HG03342 (cell line): ENCODE results near the gene TMEM25.
"Not testable (repeated sequence)": the region's sequence is repeated elsewhere in the genome, so short reads cannot be mapped to it uniquely, and the experiment has no call there.

Source experiments
- ATAC-seq: cut with Tn5 transposase; IDR thresholded peaks from one replicate; pipeline ENCODE4 v1.9.1; 2021; ENCODE audit warnings: mild to moderate bottlenecking, moderate library complexity; ENCODE audit not compliant: unreplicated experiment

Gene TMEM25

DNA sequence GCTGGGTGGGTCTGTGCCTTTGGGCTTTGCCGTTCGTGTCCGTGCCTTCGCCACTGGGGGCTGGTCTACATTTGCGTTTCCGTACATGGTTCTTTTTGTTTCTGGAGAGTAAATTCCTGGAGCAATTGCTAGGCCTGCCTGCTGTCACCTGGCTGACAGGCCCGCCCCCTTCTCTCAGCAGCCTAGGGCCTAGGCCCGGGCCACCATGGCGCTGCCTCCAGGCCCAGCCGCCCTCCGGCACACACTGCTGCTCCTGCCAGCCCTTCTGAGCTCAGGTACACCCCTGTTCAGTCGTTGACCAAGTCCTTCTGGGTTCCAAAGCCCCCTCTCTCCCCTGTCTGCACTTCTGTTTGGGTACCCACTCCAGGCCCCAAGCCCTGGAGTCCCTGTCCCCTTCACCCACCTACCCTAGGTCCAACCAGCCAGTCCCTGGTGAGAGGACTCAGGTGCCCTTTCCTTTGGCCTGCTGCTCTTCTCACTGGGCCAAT, 649 bp downstream of the TMEM25 start:
- ATAC-seq = no peak

DNA sequence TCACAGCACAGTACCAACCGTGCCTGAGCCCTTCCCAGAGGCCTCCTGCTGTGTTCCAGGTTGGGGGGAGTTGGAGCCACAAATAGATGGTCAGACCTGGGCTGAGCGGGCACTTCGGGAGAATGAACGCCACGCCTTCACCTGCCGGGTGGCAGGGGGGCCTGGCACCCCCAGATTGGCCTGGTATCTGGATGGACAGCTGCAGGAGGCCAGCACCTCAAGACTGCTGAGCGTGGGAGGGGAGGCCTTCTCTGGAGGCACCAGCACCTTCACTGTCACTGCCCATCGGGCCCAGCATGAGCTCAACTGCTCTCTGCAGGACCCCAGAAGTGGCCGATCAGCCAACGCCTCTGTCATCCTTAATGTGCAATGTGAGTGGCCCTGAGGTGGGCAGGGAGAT, 1.1 kb downstream of the TMEM25 start:
- ATAC-seq = no peak

- ATAC-seq = no peak
These were observed 2.1 kb downstream of the TMEM25 start for GRCh38 chr11:118532852-118533768.

DNA sequence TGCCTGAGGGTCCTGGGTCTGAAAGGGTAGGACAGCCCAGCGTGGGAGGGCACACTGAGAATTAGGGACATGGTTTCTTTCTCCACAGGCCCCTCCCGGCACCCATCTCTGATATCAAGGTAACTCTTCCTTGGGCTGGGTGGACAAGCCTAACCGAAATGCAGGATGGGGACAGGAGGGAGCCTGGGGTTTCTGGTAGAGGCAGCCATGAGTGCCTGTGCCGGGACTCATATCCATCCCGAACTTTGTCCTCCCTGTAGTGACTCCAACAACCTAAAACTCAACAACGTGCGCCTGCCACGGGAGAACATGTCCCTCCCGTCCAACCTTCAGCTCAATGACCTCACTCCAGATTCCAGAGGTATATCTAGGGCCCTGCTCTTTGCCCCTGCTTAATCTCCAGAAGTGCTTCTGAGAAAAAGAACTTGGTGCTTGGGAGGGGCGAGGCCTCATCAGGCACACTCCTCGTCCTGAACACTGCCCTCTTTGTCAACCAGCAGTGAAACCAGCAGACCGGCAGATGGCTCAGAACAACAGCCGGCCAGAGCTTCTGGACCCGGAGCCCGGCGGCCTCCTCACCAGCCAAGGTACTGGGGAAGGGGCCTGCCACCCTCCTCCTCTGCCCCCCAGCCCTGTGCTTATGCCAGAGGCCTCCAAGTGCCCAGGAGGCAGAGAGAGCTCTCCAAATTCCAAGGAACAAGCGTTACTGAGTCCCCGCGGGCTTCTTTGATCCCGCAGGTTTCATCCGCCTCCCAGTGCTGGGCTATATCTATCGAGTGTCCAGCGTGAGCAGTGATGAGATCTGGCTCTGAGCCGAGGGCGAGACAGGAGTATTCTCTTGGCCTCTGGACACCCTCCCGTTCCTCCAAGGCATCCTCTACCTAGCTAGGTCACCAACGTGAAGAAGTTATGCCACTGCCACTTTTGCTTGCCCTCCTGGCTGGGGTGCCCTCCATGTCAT, 3.1 kb downstream of the TMEM25 start:
- no peak for ATAC-seq

DNA sequence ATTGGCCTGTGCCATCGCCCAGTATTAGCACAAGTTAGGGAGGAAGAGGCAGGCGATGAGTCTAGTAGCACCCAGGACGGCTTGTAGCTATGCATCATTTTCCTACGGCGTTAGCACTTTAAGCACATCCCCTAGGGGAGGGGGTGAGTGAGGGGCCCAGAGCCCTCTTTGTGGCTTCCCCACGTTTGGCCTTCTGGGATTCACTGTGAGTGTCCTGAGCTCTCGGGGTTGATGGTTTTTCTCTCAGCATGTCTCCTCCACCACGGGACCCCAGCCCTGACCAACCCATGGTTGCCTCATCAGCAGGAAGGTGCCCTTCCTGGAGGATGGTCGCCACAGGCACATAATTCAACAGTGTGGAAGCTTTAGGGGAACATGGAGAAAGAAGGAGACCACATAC, 4.3 kb downstream of the TMEM25 start:
- no peak for ATAC-seq

GRCh38 chr11:118536726-118537125, 5.7 kb downstream of the TMEM25 start:
- ATAC-seq = no peak

- no peak for ATAC-seq
These were observed 6.5 kb downstream of the TMEM25 start for GRCh38 chr11:118537409-118537980.

DNA sequence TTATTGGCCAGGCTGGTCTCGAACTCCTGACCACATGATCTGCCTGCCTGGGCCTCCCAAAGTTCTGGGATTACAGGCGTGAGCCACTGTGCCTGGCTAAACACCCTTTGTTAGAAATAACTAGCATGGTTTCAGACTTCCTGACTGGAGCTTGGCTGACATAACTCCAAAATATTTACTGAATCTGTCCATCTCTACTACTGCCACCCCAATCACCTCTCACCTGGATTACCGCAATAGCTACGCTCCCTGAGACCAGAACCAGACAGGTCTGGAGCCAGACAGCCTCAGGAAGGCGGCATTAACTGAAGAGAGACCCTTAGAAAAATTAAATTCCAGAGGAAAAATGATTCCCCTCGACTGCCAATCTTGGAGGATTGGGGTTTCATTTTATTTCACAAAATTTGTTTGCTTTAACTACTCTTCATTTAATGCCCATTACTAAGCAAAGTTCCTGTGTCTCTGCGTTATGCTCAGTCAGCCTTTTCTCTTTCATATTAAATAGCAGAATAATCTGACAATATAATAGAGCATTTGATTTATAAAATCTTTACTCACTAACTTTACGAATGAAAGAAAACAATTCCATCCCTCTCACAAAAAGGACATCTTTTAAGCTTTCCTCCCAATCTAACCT, 13.1 kb downstream of the TMEM25 start:
- ATAC-seq = no peak

DNA sequence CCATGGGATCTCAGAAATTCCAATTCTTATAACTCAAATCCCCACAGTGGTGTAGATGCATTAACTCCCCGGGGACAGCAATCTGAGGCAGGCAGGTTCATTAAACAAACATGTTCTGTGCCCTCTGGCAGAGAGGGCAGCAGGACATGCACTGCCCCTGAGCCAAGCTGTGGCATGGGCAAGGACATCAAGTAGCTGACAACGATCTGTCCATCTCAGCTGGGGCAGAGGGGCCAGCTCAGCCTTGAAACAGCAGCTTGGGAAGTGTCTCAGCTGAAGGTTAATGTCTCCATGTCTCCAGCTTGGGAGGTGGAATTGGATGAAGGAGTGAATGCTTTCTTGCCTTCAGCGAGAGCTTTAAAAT, 13.6 kb downstream of the TMEM25 start:
- no peak for ATAC-seq

DNA sequence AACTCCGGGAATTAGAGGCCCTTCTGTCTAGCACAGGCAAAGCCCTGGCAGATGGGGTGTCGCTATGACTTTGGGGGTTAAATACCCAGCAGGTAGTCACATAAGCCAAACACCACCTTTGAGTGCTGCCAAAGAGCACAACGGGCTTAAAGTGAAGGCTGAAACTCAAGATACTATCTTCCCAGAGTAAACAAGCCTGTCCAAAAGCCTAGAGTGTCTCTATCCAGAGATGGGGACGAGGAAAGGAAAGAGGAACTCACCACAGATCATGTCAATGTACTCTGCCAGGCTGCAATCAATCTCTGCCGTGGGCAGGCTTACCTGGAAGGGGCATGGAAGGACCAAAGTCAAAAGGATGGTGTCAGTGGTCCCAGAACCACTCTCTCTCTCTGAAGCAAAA, 14.5 kb downstream of the TMEM25 start:
- no peak for ATAC-seq

- ATAC-seq = no peak
These were observed 16.1 kb downstream of the TMEM25 start for GRCh38 chr11:118547132-118547531.

- no peak for ATAC-seq
These were observed 21.3 kb downstream of the TMEM25 start for GRCh38 chr11:118552341-118552740.

DNA sequence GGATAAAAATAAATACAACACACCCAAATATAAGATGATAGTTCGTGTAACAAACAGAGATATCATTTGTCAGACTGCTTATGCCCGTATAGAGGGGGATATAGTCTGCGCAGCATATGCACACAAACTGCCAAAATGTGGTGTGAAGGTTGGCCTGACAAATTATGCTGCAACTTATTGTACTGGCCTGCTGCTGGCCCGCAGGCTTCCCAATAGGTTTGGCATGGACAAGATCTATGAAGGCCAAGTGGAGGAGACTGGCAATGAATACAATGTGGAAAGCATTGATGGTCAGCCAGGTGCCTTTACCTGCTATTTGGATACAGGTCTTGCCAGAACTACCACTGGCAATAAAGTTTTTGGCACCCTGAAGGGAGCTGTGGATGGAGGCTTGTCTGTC, 29.8 kb downstream of the TMEM25 start:
- ATAC-seq = no peak

GRCh38 chr11:118565051-118565450, 34.1 kb downstream of the TMEM25 start:
- ATAC-seq = no peak

GRCh38 chr11:118569670-118570069, 38.7 kb downstream of the TMEM25 start:
- ATAC-seq = no peak

DNA sequence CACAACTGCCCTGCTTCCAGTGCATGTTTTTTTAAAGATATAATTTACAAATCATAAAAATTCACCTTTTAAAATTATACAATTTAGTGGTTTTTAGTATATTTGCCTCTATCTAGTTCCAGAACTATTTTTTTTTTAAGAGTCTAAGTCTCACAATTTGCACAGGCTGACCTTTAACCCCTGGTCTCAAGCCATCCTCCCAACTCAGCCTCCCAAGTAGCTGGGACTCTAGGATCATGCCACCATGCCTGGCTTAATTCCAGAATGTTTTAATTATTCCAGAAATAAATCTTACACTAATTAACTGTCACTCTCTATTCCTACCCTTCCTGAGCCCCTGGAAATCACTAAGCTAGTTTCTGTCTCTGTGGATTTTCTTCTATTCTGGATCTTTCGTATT, 39.8 kb downstream of the TMEM25 start:
- no peak for ATAC-seq

GRCh38 chr11:118571701-118572060, 40.7 kb downstream of the TMEM25 start:
- not testable (repeated sequence) for ATAC-seq

DNA sequence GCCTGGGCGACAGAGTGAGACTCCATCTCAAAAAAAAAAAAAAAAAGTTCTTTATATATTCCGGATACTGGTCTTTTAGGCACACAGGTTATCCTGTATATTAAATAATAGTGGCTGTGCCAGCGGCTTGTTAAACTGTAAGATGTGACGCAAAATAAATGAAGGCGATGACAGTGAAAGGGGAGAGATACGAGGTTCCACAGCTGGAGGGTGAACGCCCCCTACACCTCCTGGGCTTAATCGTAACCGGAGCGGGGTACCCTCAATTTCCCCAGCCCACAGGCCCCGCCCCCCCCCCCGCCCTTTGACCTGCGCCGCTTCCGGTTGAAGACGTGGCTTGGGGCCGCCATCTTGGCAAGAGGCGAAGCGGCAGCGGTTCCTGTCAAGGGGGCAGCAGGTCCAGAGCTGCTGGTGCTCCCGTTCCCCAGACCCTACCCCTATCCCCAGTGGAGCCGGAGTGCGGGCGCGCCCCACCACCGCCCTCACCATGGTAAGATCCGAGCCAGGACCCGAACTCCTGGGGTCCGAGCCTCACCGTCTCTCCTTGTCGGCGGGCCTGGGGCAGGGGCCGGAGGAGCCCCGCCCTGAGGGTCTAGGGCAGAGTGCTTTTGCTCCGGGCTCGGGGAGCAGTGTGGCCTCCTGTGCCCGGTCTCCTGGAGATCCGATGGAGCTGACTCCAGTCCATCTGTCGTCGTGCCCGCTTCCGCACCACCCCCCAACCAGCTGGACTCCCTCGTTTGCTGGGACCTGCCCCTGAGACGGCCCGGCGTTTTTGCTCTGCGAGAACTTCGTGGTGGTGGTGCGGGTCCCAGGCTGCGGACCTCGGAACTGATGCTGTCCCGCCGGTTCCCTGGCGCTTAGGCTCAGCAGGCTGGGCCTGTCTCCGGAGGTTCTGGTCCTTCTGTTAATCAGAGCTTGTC, 41.3 kb downstream of the TMEM25 start, which contains the start of gene ARCN1:
ARCN1 (plus strand) TSS at position 349 of the 920 bp plus-strand sequence; CDS start at position 488, 139 bp downstream.
- peak; percentile 61 for ATAC-seq

DNA sequence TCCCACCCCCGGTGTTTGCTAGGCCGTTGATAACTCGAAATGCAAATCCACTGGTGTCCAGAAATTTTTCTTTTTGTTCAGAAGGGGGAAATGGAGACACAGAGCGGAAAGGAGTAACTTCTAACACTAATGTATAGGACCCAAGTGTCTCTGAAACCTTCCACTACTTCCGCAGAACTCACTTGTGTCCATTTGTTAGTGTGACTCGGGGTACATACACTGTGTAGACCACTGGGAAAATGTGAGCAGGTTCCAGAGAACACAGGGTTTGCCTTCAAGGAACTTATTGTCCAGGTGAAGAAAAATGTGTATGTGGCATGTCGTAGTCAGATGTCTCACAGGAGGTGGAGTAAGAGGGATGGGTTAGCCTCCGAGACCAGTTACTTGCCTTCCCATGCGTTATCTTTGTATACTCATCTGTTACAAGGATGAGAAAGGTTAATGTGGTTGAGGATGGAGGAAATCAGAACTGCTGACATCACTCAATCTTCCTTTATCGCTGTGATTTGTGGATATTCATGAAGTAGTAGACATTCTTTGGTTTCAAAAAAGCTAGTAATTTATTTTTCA, 42.1 kb downstream of the TMEM25 start:
- ATAC-seq = peak; percentile 34
